ENCODE data around the gene HPSE. TPM values are rescaled to one million over a fixed set of nuclear protein-coding genes. Genes with fewer than 3 reads are reported as not detected.

HPSE gene
- total and polyA plus RNA-seq, 2 of the 13 experiments (the other 11 are each of a cell fraction or from before 2014, with no cell fraction given), result not detected

- TF ChIP-seq, protein P1, sequence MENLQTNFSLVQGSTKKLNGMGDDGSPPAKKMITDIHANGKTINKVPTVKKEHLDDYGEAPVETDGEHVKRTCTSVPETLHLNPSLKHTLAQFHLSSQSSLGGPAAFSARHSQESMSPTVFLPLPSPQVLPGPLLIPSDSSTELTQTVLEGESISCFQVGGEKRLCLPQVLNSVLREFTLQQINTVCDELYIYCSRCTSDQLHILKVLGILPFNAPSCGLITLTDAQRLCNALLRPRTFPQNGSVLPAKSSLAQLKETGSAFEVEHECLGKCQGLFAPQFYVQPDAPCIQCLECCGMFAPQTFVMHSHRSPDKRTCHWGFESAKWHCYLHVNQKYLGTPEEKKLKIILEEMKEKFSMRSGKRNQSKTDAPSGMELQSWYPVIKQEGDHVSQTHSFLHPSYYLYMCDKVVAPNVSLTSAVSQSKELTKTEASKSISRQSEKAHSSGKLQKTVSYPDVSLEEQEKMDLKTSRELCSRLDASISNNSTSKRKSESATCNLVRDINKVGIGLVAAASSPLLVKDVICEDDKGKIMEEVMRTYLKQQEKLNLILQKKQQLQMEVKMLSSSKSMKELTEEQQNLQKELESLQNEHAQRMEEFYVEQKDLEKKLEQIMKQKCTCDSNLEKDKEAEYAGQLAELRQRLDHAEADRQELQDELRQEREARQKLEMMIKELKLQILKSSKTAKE (CRISPR knock-in tag; IDR thresholded peaks at IDR 0.05; ENCODE audit: borderline replicate concordance), result no peak
- TF ChIP-seq ZNF382 (CRISPR knock-in tag; IDR thresholded peaks at IDR 0.05; ENCODE audit: borderline replicate concordance) (no peak), GATAD2A (CRISPR knock-in tag; IDR thresholded peaks at IDR 0.05) (no peak; the same call in 1 of the 2 replicates), SP4 (CRISPR knock-in tag; IDR thresholded peaks at IDR 0.05) (peak; percentile 91), ZNF101 (CRISPR knock-in tag; IDR thresholded peaks at IDR 0.05; ENCODE audit: borderline replicate concordance, low read depth) (no peak), TCF12 (IDR thresholded peaks at IDR 0.05) (no peak), TCF12 (CRISPR knock-in tag; IDR thresholded peaks at IDR 0.05) (no peak), SNAPC2 (CRISPR knock-in tag; IDR thresholded peaks at IDR 0.05) (no peak), ELK4 (CRISPR knock-in tag; IDR thresholded peaks at IDR 0.05; ENCODE audit: borderline replicate concordance) (no peak), PCBP1 (IDR thresholded peaks at IDR 0.05; ENCODE audit: borderline replicate concordance, low read depth, low read length) (no peak), ATF1 (CRISPR knock-in tag; IDR thresholded peaks at IDR 0.05) (peak; percentile 59), ZNF747 (CRISPR knock-in tag; IDR thresholded peaks at IDR 0.05; ENCODE audit: borderline replicate concordance) (0 out of 2 replicates have a peak, but pooled peaks have one; percentile 37), RBFOX2 (IDR thresholded peaks at IDR 0.05; ENCODE audit: low read depth, low read length) (peak; percentile 91), HNRNPH1 (optimal IDR thresholded peaks at IDR 0.05; ENCODE audit: low read depth, low read length) (no peak), RFXANK (CRISPR knock-in tag; IDR thresholded peaks at IDR 0.05) (no peak), ZNF83 (CRISPR knock-in tag; IDR thresholded peaks at IDR 0.05; ENCODE audit: borderline replicate concordance) (no peak), SRF (IDR thresholded peaks at IDR 0.05; ENCODE audit: low read depth, low read length) (no peak), ZNF839 (CRISPR knock-in tag; IDR thresholded peaks at IDR 0.05; ENCODE audit: borderline replicate concordance) (no peak; the same call in 1 of the 2 replicates)
- TF ChIP-seq, protein P2, sequence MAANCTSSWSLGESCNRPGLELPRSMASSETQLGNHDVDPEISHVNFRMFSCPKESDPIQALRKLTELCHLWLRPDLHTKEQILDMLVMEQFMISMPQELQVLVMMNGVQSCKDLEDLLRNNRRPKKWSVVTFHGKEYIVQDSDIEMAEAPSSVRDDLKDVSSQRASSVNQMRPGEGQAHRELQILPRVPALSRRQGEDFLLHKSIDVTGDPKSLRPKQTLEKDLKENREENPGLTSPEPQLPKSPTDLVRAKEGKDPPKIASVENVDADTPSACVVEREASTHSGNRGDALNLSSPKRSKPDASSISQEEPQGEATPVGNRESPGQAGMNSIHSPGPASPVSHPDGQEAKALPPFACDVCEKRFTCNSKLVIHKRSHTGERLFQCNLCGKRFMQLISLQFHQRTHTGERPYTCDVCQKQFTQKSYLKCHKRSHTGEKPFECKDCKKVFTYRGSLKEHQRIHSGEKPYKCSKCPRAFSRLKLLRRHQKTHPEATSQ (CRISPR knock-in tag; IDR thresholded peaks at IDR 0.05; ENCODE audit: borderline replicate concordance), result 0 out of 2 replicates have a peak, but pooled peaks have one; percentile 31
- TF ChIP-seq, protein P3, sequence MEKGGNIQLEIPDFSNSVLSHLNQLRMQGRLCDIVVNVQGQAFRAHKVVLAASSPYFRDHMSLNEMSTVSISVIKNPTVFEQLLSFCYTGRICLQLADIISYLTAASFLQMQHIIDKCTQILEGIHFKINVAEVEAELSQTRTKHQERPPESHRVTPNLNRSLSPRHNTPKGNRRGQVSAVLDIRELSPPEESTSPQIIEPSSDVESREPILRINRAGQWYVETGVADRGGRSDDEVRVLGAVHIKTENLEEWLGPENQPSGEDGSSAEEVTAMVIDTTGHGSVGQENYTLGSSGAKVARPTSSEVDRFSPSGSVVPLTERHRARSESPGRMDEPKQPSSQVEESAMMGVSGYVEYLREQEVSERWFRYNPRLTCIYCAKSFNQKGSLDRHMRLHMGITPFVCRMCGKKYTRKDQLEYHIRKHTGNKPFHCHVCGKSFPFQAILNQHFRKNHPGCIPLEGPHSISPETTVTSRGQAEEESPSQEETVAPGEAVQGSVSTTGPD (CRISPR knock-in tag; IDR thresholded peaks at IDR 0.05), result no peak
- TF ChIP-seq, protein P4, sequence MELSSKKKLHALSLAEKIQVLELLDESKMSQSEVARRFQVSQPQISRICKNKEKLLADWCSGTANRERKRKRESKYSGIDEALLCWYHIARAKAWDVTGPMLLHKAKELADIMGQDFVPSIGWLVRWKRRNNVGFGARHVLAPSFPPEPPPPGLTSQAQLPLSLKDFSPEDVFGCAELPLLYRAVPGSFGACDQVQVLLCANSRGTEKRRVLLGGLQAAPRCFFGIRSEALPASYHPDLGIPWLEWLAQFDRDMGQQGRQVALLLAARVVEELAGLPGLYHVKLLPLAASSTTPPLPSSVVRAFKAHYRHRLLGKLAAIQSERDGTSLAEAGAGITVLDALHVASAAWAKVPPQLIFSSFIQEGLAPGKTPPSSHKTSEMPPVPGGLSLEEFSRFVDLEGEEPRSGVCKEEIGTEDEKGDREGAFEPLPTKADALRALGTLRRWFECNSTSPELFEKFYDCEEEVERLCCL (CRISPR knock-in tag; IDR thresholded peaks at IDR 0.05; ENCODE audit: borderline replicate concordance), result no peak
These were observed 50.2 kb downstream of the HPSE start, which contains the start of gene COQ2 (continued) for GRCh38 chr4:83284193-83285054.

Measured in HepG2 (cell line).